ENCODE measurements around the gene SLC17A7.

Gene SLC17A7

GRCh38 chr19:49435670-49436069 lies 5.7 kb downstream of the SLC17A7 start:
- TF ChIP-seq CTCF (conservative IDR thresholded peaks at IDR 0.05; ENCODE audit: low read depth): no peak
- DNase-seq (ENCODE audit: low spot score): no peak
- ChIA-PET POLR2A (ENCODE audit: low non-redundant PET) (no interaction called here), CTCF (interaction anchor here (2.0 kb wide), 1 partner anchor 43 kb away, joined by 9 read pairs; no protein-coding TSS in a partner anchor)
- H3K27ac ChIP-seq: no peak overlapping the region

DNA sequence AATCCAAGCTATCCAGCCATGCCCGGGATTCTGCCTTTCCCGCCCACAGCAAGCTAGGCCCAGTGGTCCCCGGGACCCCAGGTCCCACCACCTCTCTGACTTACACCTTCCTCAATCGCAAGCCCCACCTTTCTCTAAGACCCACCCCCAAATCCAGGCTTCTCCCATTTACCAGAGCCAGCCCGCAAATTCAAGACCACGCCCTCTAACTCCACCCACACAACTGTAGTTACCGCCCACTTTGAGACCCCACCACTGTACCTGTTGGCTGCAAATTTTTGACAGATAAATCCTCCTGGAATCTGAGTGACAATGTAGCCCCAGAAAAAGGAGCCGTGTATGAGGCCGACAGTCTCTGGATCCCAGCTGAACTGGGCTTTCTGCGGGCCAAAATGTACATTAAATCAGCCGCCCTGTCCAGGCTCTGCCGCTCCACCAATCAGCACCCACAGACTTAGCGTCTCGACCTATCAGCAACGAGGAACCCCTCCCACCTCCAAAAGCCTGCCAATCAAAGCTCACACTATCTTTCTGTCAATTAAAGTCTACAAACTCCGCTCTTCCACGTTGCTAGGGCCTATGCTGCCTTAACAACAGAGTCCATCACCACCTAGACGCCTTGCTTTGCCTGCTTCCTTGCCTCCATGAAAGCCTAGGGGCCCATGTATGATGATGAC lies 6.3 kb downstream of the SLC17A7 start:
- no peak for TF ChIP-seq CTCF (conservative IDR thresholded peaks at IDR 0.05; ENCODE audit: low read depth)
- no peak overlapping the region for H3K27ac ChIP-seq
- CTCF ChIA-PET: interaction anchor here (0.6 to 2.0 kb wide), 2 partner anchors 43 to 44 kb away, joined by 3 to 9 read pairs; no protein-coding TSS in a partner anchor
- POLR2A ChIA-PET (ENCODE audit: low non-redundant PET): interaction anchor here (0.7 kb wide), 1 partner anchor 20 kb away, joined by 3 read pairs; no protein-coding TSS in a partner anchor
- no peak for DNase-seq (ENCODE audit: low spot score)

GRCh38 chr19:49433240-49433901 lies 8.0 kb downstream of the SLC17A7 start:
- ChIA-PET CTCF (interaction anchor here (0.6 to 0.7 kb wide), 2 partner anchors 21 to 130 kb away, joined by 3 to 5 read pairs; no protein-coding TSS in a partner anchor), POLR2A (ENCODE audit: low non-redundant PET) (no interaction called here)
- no peak for DNase-seq (ENCODE audit: low spot score)
- TF ChIP-seq CTCF (conservative IDR thresholded peaks at IDR 0.05; ENCODE audit: low read depth): no peak
- H3K27ac ChIP-seq: no peak overlapping the region

GRCh38 chr19:49432141-49433073 lies 8.9 kb downstream of the SLC17A7 start:
- CTCF ChIA-PET: no interaction called here
- H3K27ac ChIP-seq: no peak overlapping the region
- POLR2A ChIA-PET (ENCODE audit: low non-redundant PET): no interaction called here
- no peak for DNase-seq (ENCODE audit: low spot score)
- TF ChIP-seq CTCF (conservative IDR thresholded peaks at IDR 0.05; ENCODE audit: low read depth): no peak

DNA sequence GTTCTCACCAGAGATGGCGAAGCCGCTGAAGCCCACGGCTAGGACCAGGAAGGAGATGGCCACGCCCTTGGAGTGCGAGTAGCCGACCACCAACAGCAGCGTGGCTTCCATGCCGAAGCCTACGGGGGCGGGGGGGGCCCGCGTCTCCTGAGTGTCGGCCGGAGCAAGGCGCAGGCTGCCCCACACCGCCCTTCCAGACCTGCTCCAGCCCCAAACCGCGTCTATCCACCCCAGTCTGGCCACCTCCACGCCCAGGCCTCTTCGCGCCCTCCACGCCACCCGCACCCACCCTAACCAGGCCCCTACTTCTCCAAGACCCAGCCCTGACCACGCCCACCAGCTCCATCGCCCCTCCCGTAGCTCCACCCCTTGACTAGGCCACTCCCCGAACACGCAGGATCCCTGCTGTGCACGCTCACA lies 10.0 kb downstream of the SLC17A7 start:
- CTCF ChIA-PET: interaction anchor here (1.1 kb wide), 1 partner anchor 39 kb away, joined by 3 read pairs; no protein-coding TSS in a partner anchor
- peak; percentile 34 for DNase-seq (ENCODE audit: low spot score)
- no peak overlapping the region for H3K27ac ChIP-seq
- no peak for TF ChIP-seq CTCF (conservative IDR thresholded peaks at IDR 0.05; ENCODE audit: low read depth)
- POLR2A ChIA-PET (ENCODE audit: low non-redundant PET): no interaction called here
